DND-41 (cell line): ENCODE measurements around the gene SOX6.

Experiments used
- ATAC-seq: fragments of 200-7000 bp; cut with Tn5 transposase; 3 replicates; pipeline ENCODE4 v1.9.1; 2021; ENCODE audit warnings: low read depth; ENCODE audit not compliant: insufficient read depth
- DNase-seq: peaks from one replicate; pipeline ENCODE4 v3.0.0-alpha.2; 2020
- H2AFZ ChIP-seq: 2 replicates; pipeline ENCODE4 v1.6.0; 2012; ENCODE audit warnings: low read depth, low read length
- H3K27ac ChIP-seq: 2 replicates; pipeline ENCODE4 v1.5.1; 2012; ENCODE audit warnings: low read length, inconsistent platforms
- H3K27me3 ChIP-seq: fragments of 200-600 bp; sonication (generic); 2 replicates; pipeline ENCODE4 v1.6.0; 2012; ENCODE audit warnings: low read length, mild to moderate bottlenecking, inconsistent platforms; ENCODE audit not compliant: insufficient read depth, poor library complexity
- H3K36me3 ChIP-seq: 2 replicates; pipeline ENCODE4 v1.5.1; 2012; ENCODE audit warnings: low read length, inconsistent platforms; ENCODE audit not compliant: insufficient read depth
- H3K4me1 ChIP-seq: 2 replicates; pipeline ENCODE4 v1.5.1; 2012; ENCODE audit warnings: mild to moderate bottlenecking, low read length; ENCODE audit not compliant: insufficient read depth
- H3K4me2 ChIP-seq: 2 replicates; pipeline ENCODE4 v1.6.0; 2012; ENCODE audit warnings: mild to moderate bottlenecking, moderate library complexity, low read length, inconsistent platforms; ENCODE audit not compliant: insufficient read depth
- H3K4me3 ChIP-seq, 2 experiments: fragments of 200-600 bp in 1 of 2; shearing (Covaris generic) in 1 of 2; 2 replicates each; pipeline ENCODE4 v1.5.1; 2012 to 2016; ENCODE audit warnings: inconsistent platforms in 2 of 2, low read length in 2 of 2, mild to moderate bottlenecking in 2 of 2, low read depth in 1 of 2, moderate library complexity in 1 of 2
- H3K79me2 ChIP-seq: 2 replicates; pipeline ENCODE4 v1.6.0; 2012; ENCODE audit warnings: low read length, inconsistent platforms; ENCODE audit not compliant: insufficient read depth
- H3K9ac ChIP-seq: 2 replicates; pipeline ENCODE4 v1.6.0; 2012; ENCODE audit warnings: low read depth, mild to moderate bottlenecking, inconsistent platforms, low read length, moderate library complexity
- H3K9me3 ChIP-seq: 2 replicates; pipeline ENCODE4 v1.5.1; 2012; ENCODE audit warnings: low read length, moderate library complexity, mild to moderate bottlenecking, inconsistent platforms; ENCODE audit not compliant: insufficient read depth, severe bottlenecking
- H4K20me1 ChIP-seq: 2 replicates; pipeline ENCODE4 v1.6.0; 2012; ENCODE audit warnings: low read length; ENCODE audit not compliant: insufficient read depth
- EZH2 ChIP-seq: IDR thresholded peaks from 3 replicates; pipeline ENCODE4 v1.6.1; 2012; ENCODE audit warnings: borderline replicate concordance, low read depth, mild to moderate bottlenecking, moderate library complexity, low read length, inconsistent platforms; ENCODE audit not compliant: severe bottlenecking
- TF ChIP-seq, protein P1 (sequence below): IDR thresholded peaks from 2 replicates; pipeline ENCODE4 v1.5.1; 2012; ENCODE audit warnings: borderline replicate concordance, low read length, moderate library complexity, mild to moderate bottlenecking; ENCODE audit not compliant: poor library complexity, severe bottlenecking; ENCODE audit errors: extremely low read depth

Gene SOX6

DNA sequence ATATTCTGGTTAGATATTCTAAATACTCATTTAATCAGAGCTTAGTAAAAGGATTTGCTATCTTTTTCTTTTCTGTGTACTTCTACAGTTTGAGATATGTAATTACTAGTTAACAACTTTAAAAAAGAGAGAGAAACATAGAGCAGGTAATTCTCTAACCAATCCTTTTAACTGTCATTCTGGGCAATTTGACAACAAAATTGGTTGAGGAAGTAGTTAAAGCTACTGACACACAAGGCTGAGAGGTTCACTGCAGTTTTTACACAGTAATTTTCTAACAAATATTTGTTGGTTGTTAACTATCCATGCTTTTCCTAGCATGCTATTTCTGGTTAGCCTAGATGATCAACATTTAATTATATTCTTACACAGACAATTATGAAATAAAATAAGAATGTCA lies 3.6 kb downstream of the SOX6 start:
- peaks cover 25% of the 10 kb centered on the region for H3K27me3 ChIP-seq
- no peak overlapping the region for H2AFZ ChIP-seq
- H3K79me2 ChIP-seq, result no peaks in the 10 kb centered on the region
- H3K4me3 ChIP-seq, result no peak overlapping the region
- H3K9me3 ChIP-seq, result no peaks in the 10 kb centered on the region
- no peak for ATAC-seq
- H3K4me1 ChIP-seq, result no peaks in the 10 kb centered on the region
- TF ChIP-seq, protein P1, sequence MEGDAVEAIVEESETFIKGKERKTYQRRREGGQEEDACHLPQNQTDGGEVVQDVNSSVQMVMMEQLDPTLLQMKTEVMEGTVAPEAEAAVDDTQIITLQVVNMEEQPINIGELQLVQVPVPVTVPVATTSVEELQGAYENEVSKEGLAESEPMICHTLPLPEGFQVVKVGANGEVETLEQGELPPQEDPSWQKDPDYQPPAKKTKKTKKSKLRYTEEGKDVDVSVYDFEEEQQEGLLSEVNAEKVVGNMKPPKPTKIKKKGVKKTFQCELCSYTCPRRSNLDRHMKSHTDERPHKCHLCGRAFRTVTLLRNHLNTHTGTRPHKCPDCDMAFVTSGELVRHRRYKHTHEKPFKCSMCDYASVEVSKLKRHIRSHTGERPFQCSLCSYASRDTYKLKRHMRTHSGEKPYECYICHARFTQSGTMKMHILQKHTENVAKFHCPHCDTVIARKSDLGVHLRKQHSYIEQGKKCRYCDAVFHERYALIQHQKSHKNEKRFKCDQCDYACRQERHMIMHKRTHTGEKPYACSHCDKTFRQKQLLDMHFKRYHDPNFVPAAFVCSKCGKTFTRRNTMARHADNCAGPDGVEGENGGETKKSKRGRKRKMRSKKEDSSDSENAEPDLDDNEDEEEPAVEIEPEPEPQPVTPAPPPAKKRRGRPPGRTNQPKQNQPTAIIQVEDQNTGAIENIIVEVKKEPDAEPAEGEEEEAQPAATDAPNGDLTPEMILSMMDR, result no peak
- TF ChIP-seq EZH2, result no peak
- no peak overlapping the region for H3K4me2 ChIP-seq
- DNase-seq, result no peak
- no peaks in the 10 kb centered on the region for H4K20me1 ChIP-seq
- H3K9ac ChIP-seq, result no peak overlapping the region
- no peaks in the 10 kb centered on the region for H3K36me3 ChIP-seq
- H3K27ac ChIP-seq, result no peak overlapping the region

DNA sequence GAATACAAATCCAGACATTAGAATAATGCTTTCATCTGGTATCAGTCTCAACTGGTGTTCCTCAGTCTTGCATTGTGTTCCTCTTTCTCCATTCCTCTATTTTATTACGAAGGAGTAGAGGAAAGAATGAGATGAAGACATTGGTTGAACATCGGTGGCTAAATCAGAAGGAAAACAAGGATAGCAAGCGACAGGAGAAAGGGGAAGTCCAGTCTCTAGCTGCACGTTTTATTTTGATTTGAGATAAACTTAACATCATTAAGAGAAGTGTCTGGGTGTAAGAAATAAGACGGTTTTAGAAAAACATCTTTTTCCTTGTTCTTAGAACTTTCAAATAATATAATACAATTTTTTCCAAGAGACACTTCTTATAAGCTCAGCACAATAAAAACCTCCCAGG lies 6.2 kb downstream of the SOX6 start:
- Histone ChIP-seq H3K9ac (no peak overlapping the region), H3K4me2 (no peak overlapping the region), H3K4me1 (no peaks in the 10 kb centered on the region), H3K79me2 (no peaks in the 10 kb centered on the region), H3K27ac (no peak overlapping the region), H3K4me3 (no peak overlapping the region), H3K36me3 (no peaks in the 10 kb centered on the region), H2AFZ (no peak overlapping the region), H3K27me3 (peaks cover 16% of the 10 kb centered on the region), H3K9me3 (no peaks in the 10 kb centered on the region), H4K20me1 (no peaks in the 10 kb centered on the region)
- TF ChIP-seq EZH2, result no peak
- TF ChIP-seq, protein P1, result no peak
- DNase-seq (no peak), ATAC-seq (no peak)

DNA sequence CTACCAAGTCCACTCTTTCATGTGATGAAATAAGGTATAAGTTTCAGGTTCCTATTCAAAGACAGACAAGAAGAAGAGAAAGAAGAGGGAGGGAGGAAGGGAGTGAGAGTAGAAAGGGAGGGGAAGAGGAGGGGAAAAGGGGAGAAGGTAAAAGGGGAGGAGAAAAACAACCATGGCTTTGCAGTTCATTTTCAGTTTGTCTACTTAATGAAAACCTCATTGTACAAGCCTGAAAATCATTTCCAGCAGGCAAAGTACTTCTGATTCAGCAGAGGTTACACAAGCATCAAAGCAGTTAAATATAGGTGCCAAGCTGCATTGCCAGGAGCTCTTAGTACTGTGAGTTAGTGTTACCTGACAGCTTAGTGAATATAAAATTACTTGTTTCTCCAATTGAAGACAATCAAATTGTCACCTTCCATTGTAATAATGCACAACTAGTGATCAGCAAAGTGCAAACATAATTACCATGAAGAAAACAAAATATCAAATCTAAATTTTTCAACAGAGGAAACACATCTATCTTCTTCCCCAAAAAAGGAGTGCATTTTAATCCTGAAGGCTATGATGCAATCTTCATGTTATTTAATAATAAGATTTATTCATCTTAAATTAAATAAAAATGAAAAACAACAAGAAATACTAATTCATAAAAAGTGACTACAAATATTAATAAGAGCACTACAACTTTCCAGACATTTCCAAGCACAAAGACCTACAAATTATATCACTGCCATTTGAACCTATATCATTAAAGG lies 8.2 kb downstream of the SOX6 start:
- no peak overlapping the region for H3K4me2 ChIP-seq
- no peaks in the 10 kb centered on the region for H3K36me3 ChIP-seq
- H3K4me3 ChIP-seq, result no peak overlapping the region
- no peaks in the 10 kb centered on the region for H3K79me2 ChIP-seq
- no peak overlapping the region for H3K9ac ChIP-seq
- H3K4me1 ChIP-seq, result no peaks in the 10 kb centered on the region
- H3K27me3 ChIP-seq, result peaks cover 11% of the 10 kb centered on the region
- no peaks in the 10 kb centered on the region for H4K20me1 ChIP-seq
- H2AFZ ChIP-seq, result no peak overlapping the region
- TF ChIP-seq, protein P1, result no peak
- no peak for TF ChIP-seq EZH2
- no peak overlapping the region for H3K27ac ChIP-seq
- ATAC-seq (no peak), DNase-seq (no peak)
- H3K9me3 ChIP-seq, result no peaks in the 10 kb centered on the region
